ENCODE measurements around the gene NTRK2.
"Not testable (repeated sequence)": the region's sequence is repeated elsewhere in the genome, so short reads cannot be mapped to it uniquely, and the experiment has no call there.

NTRK2 gene

GRCh38 chr9:85064811-85065371 is 395.4 kb downstream of the NTRK2 start:
- DNase-seq (ENCODE audit: low read depth, low spot score), result no peak

GRCh38 chr9:85067792-85068191 is 398.3 kb downstream of the NTRK2 start:
- DNase-seq (ENCODE audit: low read depth, low spot score), result no peak

GRCh38 chr9:85069421-85069820 is 399.9 kb downstream of the NTRK2 start:
- DNase-seq (ENCODE audit: low read depth, low spot score), result not testable (repeated sequence)

All from smooth muscle cell of the brain vasculature (primary cell).